IPS DF 4.7 (cell line): Measurements from ENCODE around the gene EPB41L3.

Source experiments
- DNase-seq: peaks from one replicate; pipeline ENCODE4 v3.0.0-alpha.2; 2013; ENCODE audit warnings: low spot score; ENCODE audit errors: extremely low read depth

Gene EPB41L3

GRCh38 chr18:5456577-5457461, 87.0 kb downstream of the EPB41L3 start:
- no peak for DNase-seq

- no peak for DNase-seq
These were observed 88.1 kb downstream of the EPB41L3 start for GRCh38 chr18:5455674-5456073.

DNA sequence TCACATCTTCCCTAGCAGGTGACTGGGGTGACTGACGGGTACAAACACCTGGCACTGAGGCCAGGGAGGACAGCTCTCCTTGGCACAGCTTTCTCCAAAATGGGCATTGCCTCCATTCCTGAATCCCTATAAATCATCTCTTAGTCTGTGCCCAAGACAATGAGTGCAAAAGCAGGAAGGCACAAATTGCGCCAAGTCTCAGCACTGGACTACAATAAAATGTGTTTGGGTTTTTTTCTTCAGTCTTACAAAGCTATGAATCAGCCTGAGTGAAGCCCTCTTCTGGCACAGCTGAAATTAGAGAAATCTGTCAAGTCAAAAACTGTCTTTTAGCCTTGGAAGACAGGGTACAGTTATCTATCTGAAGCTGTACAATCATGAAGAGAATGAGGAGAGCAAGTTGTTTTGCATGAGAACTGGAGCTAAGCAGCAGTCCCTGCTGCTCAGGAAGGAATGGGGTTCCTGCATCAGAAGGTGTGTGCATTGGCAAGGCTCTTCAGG, 90.8 kb downstream of the EPB41L3 start:
- DNase-seq: no peak

DNA sequence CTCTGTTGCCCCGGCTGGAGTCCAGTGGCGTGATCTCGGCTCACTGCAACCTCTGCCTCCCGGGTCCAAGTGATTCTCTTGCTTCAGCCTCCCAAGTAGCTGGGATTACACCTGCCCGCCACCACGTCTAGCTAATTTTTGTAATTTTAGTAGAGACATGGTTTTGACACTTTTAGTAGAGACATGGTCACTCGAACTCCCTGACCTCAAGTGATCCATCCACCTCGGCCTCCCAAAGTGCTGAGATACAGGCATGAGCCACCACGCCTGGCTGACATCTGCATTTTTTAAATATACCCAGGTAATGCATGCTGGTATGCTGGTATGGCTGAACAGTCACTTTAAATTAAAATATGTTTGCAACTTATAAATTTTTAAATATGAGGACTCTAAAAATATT, 91.9 kb downstream of the EPB41L3 start:
- no peak for DNase-seq

DNA sequence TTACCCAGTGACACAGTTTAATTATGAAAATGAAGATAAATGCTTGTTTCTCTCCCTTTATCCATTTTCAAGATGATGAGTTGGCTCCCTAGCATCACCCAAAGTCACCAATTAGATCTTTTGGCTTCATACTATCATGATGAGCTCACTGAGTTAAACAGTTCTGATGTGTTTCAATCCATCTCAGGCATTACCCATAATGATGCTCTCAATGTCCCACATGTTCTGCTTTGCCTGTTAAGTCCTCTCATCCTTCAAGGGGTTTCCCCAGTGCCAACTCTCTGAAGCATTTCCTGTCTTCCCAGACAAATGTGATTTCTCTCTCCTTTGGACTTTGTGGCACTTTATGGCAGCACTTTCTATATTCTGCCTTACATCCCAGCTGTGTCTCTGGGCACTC, 92.6 kb downstream of the EPB41L3 start:
- no peak for DNase-seq

- no peak for DNase-seq
These were observed 93.8 kb downstream of the EPB41L3 start for GRCh38 chr18:5449858-5450509.

- no peak for DNase-seq
These were observed 96.4 kb downstream of the EPB41L3 start for GRCh38 chr18:5447442-5447841.

DNA sequence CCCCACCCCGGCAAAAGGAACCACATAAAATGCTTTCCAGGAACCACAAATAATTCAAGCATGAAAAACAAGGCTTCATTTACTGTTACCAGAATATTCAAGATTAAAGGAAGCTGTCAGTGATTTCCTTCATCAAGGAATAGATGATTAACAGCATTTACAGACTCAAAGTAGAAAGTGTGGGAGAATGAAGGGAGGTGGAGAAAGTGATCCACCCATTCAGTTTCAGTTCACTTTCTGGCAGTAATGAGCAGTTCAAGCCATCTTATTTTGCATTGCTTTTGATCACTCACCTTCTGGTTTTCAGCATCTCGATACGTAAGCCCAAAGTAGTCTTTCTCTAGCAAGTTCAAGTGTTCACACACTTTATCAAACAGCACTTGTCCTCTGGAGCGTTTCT, 99.0 kb downstream of the EPB41L3 start:
- no peak for DNase-seq

DNA sequence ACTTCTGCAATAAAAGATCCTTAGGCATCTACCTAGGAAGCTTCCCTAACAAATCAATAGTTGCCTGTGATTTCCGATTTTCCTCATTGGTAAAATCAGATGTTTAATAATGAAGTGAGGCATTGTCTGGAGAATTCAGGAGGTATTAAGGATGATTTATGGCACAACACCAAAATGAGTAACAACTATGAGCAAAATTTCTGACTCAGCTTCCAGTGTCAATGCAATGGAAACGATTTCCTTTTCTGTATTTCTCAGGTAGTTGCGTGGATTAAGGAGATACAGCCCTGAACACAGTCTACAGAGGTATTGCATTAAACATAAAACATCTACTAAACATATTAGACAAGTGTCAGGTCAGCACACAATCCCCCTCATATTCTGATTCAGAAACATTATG, 99.5 kb downstream of the EPB41L3 start:
- no peak for DNase-seq

DNA sequence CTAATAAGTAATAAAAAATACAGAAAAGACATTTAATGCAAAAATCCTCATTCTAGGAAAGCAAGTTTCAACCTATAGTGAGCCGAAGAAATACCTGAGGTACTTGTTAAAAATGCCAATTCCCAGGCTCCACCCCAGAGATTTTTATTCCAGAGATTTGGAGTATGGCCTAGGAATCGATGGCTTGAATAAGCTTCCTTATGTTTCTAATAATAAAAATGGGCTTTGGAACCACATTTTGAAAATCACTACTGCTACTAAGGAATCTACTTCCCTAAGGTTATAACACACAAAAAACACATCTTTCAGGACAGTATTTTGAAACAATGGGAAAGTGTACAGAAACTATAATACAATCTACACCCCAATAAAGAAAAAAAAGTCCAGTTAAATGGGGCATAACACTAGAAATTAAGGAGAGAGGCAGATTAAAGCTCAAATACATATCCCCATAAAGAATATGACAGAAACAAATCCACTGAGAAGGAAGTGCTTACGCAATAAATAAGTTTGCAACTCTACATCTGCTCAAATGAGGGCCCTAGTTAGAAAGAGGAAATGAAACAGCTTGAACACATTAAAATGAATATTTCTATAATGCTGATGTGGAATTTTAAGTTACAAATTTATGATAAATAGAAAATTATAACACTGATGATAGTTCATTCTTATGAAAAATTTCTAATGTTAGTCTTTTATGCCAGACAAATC, 103.7 kb downstream of the EPB41L3 start:
- DNase-seq: no peak

- no peak for DNase-seq
These were observed 109.4 kb downstream of the EPB41L3 start for GRCh38 chr18:5434425-5434824.

GRCh38 chr18:5431836-5432575, 111.8 kb downstream of the EPB41L3 start:
- no peak for DNase-seq

- no peak for DNase-seq
These were observed 113.7 kb downstream of the EPB41L3 start for GRCh38 chr18:5430131-5430530.

DNA sequence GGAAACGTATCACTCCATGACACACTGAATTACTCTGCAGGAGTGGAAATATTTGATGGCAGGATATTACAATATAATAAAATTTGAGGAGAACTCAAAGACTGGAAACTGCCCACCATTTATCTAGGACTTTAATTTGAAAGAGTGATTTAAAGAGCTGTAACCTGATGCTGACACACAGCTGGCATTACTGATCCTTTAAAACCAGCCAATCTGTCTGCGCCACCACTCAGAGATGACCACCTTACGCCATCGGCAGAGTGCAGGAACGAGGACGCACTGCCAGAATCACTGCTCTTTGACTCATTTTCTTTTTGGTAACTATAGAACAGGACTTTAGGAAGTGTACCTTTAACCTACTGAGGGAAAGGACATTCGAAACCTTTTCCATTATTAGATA, 114.1 kb downstream of the EPB41L3 start:
- no peak for DNase-seq

DNA sequence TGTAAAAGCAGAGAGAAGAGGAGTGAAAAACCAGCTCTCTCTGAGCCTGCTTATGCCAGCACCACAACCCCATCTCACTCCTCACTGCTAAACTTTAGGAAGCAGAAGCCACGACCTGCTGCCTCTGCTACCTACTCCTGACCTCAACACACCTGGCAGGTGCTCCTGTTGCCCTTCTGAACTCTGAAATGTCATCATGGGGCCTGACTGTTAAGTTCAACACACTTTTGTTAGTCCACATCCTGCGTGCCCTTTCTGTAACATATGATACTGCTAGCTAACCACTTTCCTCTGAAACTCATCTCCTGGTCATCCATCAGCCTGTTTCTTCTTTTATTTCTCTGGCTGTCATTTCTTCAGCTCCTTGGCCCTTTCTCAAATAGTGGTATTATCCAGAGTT, 118.1 kb downstream of the EPB41L3 start:
- DNase-seq: no peak

- DNase-seq: peak; percentile 5
These were observed 118.7 kb downstream of the EPB41L3 start for GRCh38 chr18:5424903-5425664.

- DNase-seq: no peak
These were observed 121.2 kb downstream of the EPB41L3 start for GRCh38 chr18:5422626-5423025.

GRCh38 chr18:5421981-5422380, 121.8 kb downstream of the EPB41L3 start:
- DNase-seq: no peak

DNA sequence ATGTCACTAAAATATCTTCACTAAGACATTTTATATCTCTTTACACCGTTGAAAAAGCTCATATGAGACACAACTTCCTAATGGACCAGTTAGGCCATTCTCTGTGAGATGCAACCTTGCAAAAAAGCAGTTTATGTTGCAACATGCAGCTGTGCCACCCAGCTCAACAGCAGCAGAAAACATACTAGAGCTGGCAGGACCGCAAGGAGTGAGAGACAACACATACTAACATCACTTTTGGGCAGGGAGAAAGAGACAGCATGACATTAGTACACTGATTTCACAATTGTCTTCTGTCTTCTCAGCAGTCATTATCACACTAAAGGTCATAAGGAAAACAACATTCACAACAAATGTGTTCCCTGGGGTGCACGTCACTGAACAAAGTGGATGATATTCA, 122.9 kb downstream of the EPB41L3 start:
- DNase-seq: no peak

GRCh38 chr18:5419601-5420000, 124.2 kb downstream of the EPB41L3 start:
- no peak for DNase-seq

DNA sequence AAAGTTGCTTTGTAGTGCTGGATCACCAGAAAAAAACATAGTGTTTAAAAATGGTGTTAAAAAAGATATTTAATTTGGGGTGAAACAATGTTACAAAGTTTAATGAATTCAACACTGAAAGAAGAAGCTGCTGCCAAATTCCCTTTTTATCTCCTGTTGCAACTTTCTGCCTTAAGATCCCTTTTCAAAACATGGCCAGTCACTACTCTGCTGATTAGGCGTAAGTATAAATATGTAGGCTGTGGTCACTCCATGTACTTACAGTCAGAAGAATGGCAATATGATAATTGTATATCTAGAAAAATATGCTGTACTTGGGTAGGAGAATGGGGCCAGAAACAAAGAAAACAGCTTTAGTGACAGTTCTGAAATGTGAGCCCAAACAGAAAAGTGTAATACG, 124.8 kb downstream of the EPB41L3 start:
- no peak for DNase-seq
